ENCODE measurements around the gene ARR3. TPM values are rescaled to one million over a fixed set of nuclear protein-coding genes. Genes with fewer than 3 reads are reported as not detected.
"Not testable (repeated sequence)": the region's sequence is repeated elsewhere in the genome, so short reads cannot be mapped to it uniquely, and the experiment has no call there.

The ARR3 gene
- total RNA-seq, 1 donor from 2014 or later, result not detected

DNA sequence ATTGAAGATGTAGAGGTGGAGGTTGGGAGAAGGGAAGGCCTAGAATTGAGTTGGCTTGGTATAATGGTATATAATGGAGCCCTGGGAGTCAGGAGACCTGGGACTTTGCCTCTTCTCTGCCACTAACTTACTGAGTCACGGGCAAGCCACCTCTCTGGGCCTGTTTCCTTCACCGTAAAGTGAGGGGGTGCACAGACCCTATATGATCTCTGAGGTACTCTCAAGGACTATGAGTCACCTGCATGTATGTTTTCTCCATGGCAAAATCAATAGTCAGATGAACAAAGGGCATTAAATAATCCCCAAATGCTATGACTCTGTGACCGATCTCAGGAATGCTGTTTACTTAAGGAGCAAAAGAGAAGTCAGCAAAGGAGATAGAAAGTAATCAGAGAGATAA is 13.2 kb upstream of the ARR3 start:
- no peak for DNase-seq
- intact Hi-C loops (cut with micrococcal nuclease), result no loop called here
- Mint-ChIP-seq H3K27ac (no peak overlapping the region), H3K9me3 (peaks cover 3% of the 10 kb centered on the region), H3K4me3 (no peak overlapping the region), H3K36me3 (ENCODE audit: low read depth) (no peaks in the 10 kb centered on the region), H3K27me3 (no peaks in the 10 kb centered on the region), H3K4me1 (peaks cover 16% of the 10 kb centered on the region)

DNA sequence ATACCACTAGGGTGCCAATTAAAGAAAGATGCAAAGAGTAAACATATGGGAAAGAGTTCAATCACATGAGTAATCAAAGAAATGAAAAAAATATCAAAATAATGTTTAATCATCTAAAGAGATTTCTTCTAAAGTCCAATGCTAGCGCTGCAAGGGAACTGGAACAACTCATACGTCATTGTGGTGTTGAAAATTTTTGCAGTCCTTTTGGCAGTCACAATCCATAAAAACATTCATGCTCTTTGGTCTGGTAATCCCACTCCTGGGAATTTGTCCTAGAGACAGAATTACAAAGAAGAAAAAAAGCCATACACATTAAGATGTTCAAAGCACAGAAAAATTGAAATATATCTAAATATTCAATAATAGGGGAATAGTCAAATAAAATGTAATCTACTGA is 12.7 kb upstream of the ARR3 start:
- Mint-ChIP-seq H3K27ac (no peak overlapping the region), H3K4me1 (peaks cover 16% of the 10 kb centered on the region), H3K36me3 (ENCODE audit: low read depth) (no peaks in the 10 kb centered on the region), H3K9me3 (peaks cover 3% of the 10 kb centered on the region), H3K4me3 (no peak overlapping the region), H3K27me3 (no peaks in the 10 kb centered on the region)
- intact Hi-C loops (cut with micrococcal nuclease), result no loop called here
- DNase-seq, result no peak

DNA sequence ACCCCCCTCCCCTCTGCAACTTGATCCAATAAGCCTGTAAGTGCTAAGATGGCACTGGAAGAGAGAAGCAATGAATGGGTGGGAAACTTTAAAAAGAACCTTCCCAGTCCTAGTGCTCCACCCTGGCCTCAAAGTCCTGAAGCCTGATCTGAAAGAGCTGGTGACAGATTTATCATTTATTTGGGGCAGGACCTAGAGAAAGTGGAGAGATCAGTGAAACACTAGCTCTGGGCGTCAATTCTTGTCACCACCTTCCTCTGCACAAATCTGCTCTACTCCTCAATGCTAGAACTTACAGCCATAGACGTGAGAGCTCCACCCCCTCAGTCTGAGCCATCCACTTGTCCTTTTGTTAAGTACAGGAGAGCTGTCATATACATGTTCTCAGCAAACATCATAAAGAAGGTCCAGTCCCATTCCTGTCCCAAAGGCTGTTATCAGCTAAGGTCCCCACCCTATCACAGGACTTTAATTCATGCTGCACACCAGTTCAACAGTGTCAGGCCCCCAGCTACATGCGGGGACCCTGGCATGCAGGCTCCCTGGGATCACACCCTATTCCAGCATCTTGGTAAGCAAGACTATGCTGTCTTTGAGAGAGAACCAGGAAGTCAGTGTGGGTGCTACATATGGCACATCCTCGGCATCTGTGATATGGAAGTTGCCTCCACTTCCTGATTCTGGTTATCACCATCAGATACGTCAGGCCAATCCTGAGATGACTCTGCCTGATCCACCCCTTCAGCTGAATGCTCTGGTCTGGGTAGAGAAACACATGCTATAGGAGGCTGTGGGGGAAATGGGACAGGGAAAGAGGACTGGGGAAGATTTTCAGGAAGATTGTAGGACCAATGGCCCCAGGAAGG is 10.5 kb upstream of the ARR3 start:
- Mint-ChIP-seq H3K36me3 (ENCODE audit: low read depth) (no peaks in the 10 kb centered on the region), H3K4me3 (no peak overlapping the region), H3K4me1 (peaks cover 16% of the 10 kb centered on the region), H3K27ac (no peak overlapping the region), H3K9me3 (peaks cover 2% of the 10 kb centered on the region), H3K27me3 (no peaks in the 10 kb centered on the region)
- no peak for DNase-seq
- intact Hi-C loops (cut with micrococcal nuclease), result no loop called here

DNA sequence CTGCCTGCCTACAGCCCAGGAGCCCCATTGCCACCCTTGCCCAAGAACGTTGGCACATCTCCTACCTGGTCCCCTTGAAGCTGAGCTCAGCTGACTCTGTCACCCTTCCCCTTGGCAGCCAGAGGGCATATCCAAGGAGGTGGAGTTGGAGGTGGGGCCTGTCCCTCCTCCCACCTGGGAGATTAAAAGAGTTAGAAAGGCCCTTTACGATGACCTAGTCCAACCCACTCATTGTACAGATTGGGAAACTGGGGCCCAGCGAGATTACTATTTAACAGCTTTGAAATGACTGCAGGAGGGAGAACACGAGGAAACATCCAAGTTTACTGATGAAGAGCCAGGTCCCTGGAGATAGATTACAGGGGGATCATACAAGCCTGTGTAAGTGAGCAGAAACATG is 8.0 kb upstream of the ARR3 start, which contains the start of gene P2RY4:
Gene P2RY4 (minus strand): TSS at position 101 of the 400 bp plus-strand sequence. CDS start 580 bp downstream, outside the sequence.
- Mint-ChIP-seq H3K4me1 (no peaks in the 10 kb centered on the region), H3K27me3 (no peaks in the 10 kb centered on the region), H3K4me3 (no peak within 1 kb of the TSS), H3K27ac (no peak within 1 kb of the TSS), H3K9me3 (no peaks in the 10 kb centered on the region), H3K36me3 (ENCODE audit: low read depth) (no peaks in the 10 kb centered on the region)
- intact Hi-C loops (cut with micrococcal nuclease), result loop anchor here (10.0 kb wide), 1 partner anchor 125 kb away; the partner anchor contains the start of gene IGBP1
- DNase-seq, result no peak

DNA sequence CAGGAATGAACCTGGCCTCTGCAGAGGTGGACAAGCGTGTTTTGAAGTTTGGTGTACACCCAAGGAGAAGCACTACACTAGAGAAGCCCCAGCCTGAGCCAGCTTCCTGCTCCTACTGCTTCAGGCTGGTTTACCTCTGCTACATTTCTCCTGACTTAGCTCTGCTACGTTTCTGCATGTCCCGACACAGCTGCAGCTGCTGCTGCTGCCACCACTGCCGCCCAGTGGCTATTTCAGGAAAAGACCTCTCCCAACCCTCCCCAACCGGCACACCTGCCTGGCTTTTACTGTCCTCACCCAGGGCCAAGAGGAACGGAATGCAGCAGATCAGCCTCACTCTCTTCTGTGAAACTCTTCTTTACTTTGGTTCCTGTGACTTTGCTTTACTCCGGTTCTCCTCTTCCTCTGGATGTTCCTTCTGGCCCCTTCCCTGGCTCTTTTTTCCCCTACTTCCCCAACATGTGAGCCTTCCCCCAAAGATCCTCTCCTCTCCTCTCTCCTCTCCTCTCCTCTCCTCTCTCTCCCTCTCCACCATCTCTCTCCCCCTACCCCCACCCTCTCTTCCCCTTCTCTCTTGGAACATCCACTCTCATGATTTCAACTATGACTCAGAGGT is 5.1 kb upstream of the ARR3 start:
- Mint-ChIP-seq H3K4me3 (no peak overlapping the region), H3K27me3 (no peaks in the 10 kb centered on the region), H3K36me3 (ENCODE audit: low read depth) (no peaks in the 10 kb centered on the region), H3K27ac (no peak overlapping the region), H3K4me1 (no peaks in the 10 kb centered on the region), H3K9me3 (no peaks in the 10 kb centered on the region)
- intact Hi-C loops (cut with micrococcal nuclease), result loop anchor here (1.0 to 10.0 kb wide), 2 partner anchors 66 to 128 kb away; partner anchors contain the start of gene IGBP1
- peak; percentile 77 for DNase-seq

DNA sequence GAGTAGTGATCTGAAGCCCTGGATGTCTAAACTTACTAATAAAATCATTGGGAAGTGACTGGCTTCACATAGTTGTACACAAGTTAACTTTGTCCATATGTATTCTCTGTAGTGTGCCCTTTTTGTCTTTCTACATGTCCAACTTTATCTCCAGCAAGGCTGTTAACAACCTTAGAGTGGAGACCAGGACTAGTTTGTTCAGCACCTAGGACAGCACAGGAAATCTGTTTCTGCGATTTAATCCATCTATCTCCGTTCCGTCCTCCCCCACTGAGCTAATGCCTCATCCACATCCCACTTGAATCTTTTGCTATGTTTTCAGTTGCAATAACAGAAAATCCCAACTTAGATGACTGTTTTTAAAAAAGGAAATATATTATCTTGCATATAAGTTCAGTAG is 3.4 kb upstream of the ARR3 start:
- no peak for DNase-seq
- Mint-ChIP-seq H3K9me3 (no peaks in the 10 kb centered on the region), H3K27me3 (no peaks in the 10 kb centered on the region), H3K36me3 (ENCODE audit: low read depth) (no peaks in the 10 kb centered on the region), H3K27ac (no peak overlapping the region), H3K4me1 (no peaks in the 10 kb centered on the region), H3K4me3 (no peak overlapping the region)
- intact Hi-C loops (cut with micrococcal nuclease), result loop anchor here (10.0 kb wide), 1 partner anchor 130 kb away; the partner anchor contains the start of gene IGBP1

DNA sequence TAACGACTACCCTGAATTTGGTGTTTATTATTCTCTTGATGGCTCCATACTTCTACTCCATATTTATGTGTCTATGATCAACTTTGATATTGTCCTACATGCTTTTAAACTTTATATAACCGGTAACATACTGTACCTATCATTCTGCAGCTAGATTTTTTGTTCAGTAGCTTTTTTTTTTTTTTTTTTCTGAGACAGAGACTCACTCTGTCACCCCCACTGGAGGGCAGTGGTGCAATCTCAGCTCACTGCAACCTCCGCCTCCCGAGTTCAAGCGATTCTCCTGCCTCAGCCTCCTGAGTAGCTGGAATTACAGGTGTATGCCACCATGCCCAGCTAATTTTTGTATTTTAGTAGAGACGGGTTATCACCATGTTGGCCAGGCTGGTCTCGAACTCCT is 5.9 kb downstream of the ARR3 start:
- H3K4me3 Mint-ChIP-seq; H3K27me3 Mint-ChIP-seq; H3K4me1 Mint-ChIP-seq; H3K27ac Mint-ChIP-seq; intact Hi-C loops (cut with micrococcal nuclease); H3K9me3 Mint-ChIP-seq; DNase-seq; H3K36me3 Mint-ChIP-seq (ENCODE audit: low read depth): not testable (repeated sequence)

DNA sequence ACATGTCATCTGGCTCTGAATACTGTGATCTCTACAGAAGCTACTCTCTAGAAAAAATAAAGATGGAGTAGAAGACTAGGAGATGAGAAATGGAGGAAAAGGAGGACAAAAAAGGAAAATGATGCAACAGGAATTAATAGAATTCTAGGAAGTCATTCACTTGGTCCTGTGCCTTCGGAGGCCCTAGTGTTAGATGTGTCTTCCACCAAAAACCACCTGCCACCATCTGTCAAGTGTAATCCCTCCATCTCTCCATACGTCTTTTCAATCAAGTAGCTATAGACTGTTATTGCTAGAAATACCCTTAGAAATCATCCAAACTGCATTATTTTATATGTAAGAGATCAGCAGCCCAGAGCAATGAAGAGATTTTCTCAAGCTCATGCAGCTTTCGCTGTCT is 10.9 kb downstream of the ARR3 start:
- Mint-ChIP-seq H3K4me1 (no peaks in the 10 kb centered on the region), H3K4me3 (no peak overlapping the region), H3K9me3 (no peaks in the 10 kb centered on the region), H3K27ac (no peak overlapping the region), H3K27me3 (no peaks in the 10 kb centered on the region), H3K36me3 (ENCODE audit: low read depth) (peaks cover 3% of the 10 kb centered on the region)
- no peak for DNase-seq
- intact Hi-C loops (cut with micrococcal nuclease), result no loop called here

DNA sequence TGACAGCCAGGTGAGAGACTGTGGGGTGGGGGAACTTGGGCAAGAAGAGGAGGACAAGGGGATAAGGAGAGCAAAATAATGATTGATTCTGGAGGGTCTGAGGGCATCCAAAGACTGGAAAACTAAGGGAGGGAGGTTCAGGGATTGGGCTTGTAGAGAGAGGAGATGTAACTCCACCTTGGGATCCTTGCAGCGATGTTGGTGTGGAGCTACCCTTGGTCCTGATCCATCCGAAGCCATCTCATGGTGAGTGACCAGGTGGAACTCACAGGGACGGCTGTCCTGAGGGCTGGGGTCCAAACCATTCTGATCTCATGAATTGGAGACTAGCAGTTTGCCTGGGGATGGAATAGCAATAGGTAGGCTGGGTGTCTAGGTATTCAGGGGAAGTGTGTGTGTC is 12.4 kb downstream of the ARR3 start:
- H3K9me3 Mint-ChIP-seq, result no peaks in the 10 kb centered on the region
- H3K36me3 Mint-ChIP-seq (ENCODE audit: low read depth), result peaks cover 3% of the 10 kb centered on the region
- DNase-seq, result no peak
- no peaks in the 10 kb centered on the region for H3K27me3 Mint-ChIP-seq
- intact Hi-C loops (cut with micrococcal nuclease), result no loop called here
- H3K4me3 Mint-ChIP-seq, result no peak overlapping the region
- no peaks in the 10 kb centered on the region for H3K4me1 Mint-ChIP-seq
- no peak overlapping the region for H3K27ac Mint-ChIP-seq

DNA sequence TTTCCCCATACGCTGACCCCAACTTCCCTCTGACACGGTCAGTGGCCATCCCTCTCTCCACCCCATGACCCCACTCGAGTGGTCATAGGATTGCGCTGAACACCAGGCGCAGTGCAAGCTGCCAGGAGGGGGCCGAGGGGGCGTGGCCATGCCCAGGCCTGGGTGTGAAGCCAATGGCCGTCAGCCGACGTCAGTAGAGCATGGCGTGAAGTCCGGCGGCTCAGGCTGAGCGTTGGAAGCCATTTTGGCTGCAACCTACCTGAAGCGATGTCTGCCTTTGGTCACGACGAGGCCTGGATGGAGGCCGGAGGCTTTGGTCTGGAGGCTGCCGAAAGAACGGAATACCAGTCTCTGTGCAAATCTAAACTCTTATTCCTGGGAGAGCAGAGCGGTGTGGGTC is 13.8 kb downstream of the ARR3 start, which contains the start of gene RAB41:
Gene RAB41 (plus strand): TSS at position 222 of the 400 bp plus-strand sequence. CDS start 46 bp downstream, at position 268.
- Mint-ChIP-seq H3K36me3 (ENCODE audit: low read depth) (peaks cover 8% of the 10 kb centered on the region), H3K9me3 (no peaks in the 10 kb centered on the region), H3K27me3 (no peaks in the 10 kb centered on the region), H3K27ac (no peak within 1 kb of the TSS), H3K4me3 (no peak within 1 kb of the TSS), H3K4me1 (no peaks in the 10 kb centered on the region)
- DNase-seq, result no peak
- intact Hi-C loops (cut with micrococcal nuclease), result no loop called here

DNA sequence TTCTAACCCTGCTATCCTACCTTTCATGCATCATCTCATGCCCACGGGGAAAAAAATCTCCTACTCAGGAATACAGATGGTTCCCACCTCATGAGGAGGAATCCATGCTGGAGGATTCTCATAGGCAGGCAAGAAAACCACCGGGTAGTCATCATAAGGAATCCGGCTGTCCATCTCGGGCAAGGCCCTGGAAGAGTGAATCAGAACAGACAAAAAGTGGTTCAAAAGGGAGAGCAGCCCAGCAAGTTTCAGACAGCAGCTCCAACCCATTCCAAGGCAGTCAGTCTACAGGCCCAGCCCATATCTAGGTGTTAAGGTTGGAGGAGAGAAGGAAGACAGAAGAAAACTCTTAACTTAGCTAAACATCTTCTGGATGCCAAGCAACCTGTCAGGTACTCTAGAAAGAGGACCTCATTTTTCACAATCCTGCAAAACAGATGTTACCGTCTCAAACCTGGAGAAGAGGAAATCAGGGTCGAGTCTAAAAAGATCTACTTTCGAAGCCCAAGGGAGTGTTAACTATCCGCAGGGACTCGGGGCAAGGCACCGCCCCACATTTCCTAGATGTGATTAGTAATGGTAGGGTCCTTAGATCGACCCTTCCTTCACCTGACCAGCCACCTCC is 21.1 kb downstream of the ARR3 start:
- Mint-ChIP-seq H3K27ac (peak overlapping the region; percentile 87), H3K4me3 (peak overlapping the region; percentile 94), H3K36me3 (ENCODE audit: low read depth) (peaks cover 15% of the 10 kb centered on the region), H3K9me3 (no peaks in the 10 kb centered on the region), H3K27me3 (no peaks in the 10 kb centered on the region), H3K4me1 (peaks cover 22% of the 10 kb centered on the region)
- DNase-seq, result peak; percentile 53
- intact Hi-C loops (cut with micrococcal nuclease), result loop anchor here (1.0 kb wide), 1 partner anchor 156 kb away; the partner anchor contains the start of gene IGBP1

DNA sequence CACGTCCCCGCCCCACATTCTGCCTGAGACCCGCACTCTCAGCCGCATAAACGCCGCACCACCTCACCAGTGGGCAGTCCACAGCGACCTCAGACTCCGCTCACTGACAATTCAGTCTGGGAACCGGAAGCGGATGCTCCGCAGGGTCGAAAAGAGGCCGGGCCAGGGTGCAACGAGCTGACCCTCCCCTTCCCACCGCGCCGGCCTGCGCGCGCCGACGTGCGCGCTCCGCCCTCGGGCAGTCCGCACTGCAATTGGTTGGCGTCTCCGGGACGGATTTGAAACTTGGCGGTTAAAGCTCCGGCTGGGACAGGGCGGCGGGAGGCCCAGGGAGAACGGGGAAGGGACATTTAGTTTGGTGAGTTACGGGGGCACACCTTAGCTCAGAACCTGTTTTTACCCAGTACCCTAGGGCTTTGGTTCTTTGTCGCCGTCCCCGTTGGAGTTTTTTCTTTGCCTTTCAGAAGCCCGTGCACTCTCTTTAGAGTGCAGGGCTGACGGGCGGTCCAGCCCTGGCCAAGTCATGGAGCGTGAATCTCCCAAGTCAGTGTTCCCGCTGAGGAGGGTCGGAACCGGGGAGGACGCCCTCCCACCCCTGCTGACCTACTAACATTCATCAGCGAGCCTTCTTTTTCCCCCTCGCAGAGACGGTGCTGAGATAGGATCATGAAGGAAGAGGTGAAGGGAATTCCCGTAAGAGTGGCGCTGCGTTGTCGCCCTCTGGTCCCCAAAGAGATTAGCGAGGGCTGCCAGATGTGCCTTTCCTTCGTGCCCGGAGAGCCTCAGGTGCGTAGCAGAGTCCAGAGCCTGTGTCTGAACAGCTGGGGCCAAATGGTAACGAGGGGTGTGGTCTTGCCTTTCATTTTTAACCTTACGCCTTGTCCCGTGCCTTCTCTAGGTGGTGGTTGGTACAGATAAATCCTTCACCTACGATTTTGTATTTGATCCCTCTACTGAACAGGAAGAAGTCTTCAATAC is 21.9 kb downstream of the ARR3 start, which contains the start of the genes KIF4A and PDZD11:
Gene KIF4A (plus strand): TSS at position 312 of the 978 bp plus-strand sequence. CDS start 355 bp downstream, at position 667.
Gene PDZD11 (minus strand): TSS at position 135 of the 978 bp plus-strand sequence. CDS start 586 bp downstream, outside the sequence.
- intact Hi-C loops (cut with micrococcal nuclease), result loop anchor here (1.0 to 5.0 kb wide), 3 partner anchors 47 to 157 kb away; partner anchors contain the start of gene IGBP1
- Mint-ChIP-seq H3K27me3 (no peaks in the 10 kb centered on the region), H3K9me3 (no peaks in the 10 kb centered on the region), H3K4me3 (peak within 1 kb of the TSS; percentile 94), H3K27ac (peak within 1 kb of the TSS; percentile 87), H3K4me1 (peaks cover 22% of the 10 kb centered on the region), H3K36me3 (ENCODE audit: low read depth) (peaks cover 15% of the 10 kb centered on the region)
- DNase-seq, result peak; percentile 96

All from activated CD4-positive, alpha-beta T cell treated with anti-CD3 and anti-CD28 coated beads, Interleukin-2, amount 10 ng/mL, durations not matched to agents 24 days and 14 days (primary cell).